ENCODE results near the gene GALNS. TPM values are rescaled to one million over a fixed set of nuclear protein-coding genes. Genes with fewer than 3 reads are reported as not detected.

Gene GALNS
- polyA plus RNA-seq, 5 donors, result 19.8 to 33.1 (median 26.7) TPM

- no peak for DNase-seq
Observed at GRCh38 chr16:88861359-88861758, 4.6 kb upstream of the GALNS start.

DNA sequence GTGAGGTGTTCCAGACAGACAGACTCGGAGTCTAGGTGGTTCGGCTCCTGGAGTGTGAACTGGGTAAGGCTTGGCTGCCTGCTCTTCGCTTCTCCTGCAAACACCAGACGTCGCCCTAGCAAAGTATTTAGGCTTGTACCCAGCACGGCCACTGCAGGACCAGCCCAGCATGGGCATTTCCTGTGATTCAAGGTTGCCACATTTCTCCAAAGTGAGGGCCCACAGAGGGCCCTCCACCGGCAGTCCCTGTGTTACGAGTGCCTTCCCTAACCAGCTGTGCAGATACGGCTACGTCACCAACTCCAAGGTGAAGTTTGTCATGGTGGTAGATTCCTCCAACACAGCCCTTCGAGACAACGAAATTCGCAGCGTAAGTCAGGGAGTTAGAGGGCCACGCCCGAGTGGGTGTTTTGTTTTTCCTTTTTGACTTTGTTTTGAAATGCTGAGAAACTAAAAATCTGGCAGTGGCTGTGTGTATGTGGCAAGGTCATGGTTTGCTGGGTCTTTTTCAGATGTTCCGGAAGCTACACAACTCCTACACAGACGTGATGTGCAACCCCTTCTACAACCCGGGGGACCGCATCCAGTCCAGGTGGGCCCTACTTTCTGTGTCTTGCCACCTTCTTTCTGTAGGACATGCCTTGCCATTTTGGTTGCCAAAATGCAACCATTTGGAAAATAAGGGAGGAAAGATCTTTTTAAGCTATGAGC, 2.8 kb upstream of the GALNS start:
- DNase-seq, result no peak

DNA sequence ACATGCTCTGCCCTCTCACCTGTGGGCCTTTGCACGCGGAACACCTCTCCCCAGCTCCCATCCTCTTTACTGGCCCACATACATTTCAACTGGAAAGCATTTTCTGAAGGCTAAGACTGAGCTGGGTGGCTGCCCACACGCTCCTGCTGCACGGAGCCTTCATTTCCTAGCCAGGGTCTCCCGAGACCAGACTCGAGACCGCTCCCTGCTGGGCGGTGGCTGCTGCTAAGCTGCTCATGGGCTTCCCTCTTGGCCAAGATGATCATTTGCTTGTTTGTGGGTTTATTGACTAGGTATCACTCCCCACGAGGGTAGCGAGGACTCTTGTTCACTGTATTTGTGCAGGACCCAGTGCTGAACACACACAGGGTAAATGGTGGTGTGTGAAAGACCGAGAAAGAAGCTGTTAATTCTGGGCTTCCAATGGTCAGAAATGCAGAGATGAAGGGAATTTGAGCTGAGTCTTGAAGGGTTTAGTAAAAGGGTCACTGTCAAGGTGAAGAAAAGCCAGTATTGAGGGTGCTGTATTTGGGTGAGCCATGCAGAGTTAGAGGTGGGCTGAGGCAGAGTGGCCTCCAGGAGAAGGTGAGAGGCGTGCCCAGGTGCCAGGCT, 1.1 kb upstream of the GALNS start:
- peak; percentile 55 to 65 for DNase-seq

DNA sequence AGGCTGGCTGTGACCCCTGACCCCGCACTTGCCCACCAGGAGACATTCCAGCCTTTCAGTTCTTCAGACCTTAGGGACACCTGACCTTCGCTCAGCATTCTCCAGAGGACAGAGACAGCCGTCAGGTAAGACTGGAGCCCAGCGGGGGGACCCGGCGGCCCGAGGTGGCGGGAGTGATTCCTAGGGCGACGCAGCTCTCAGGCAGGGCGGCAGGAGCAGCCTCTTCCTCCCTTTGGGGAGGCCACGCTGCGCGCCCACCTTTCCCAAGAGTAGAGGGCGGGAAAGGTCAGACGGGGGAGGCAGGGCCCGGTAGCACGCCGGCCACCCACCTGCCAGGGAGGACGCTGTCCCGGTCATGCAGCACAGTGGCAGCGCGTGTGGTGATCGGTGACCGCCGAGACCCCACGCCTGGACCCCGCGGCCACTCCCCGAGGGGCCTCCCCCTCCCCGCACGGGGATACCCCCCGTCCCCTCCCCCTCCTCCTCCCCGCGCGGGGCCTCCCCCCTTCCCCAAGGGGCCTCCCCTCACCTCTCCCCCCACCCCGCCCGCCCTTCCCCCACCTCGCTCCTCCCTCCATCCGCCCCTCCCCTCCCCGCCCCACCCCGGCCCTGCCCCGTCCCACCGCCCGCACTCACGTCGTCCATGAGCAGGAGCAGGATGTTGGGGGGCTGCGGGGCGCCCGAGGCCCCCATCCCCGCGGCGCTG, 472 bp downstream of the GALNS start:
- DNase-seq, result no peak

DNA sequence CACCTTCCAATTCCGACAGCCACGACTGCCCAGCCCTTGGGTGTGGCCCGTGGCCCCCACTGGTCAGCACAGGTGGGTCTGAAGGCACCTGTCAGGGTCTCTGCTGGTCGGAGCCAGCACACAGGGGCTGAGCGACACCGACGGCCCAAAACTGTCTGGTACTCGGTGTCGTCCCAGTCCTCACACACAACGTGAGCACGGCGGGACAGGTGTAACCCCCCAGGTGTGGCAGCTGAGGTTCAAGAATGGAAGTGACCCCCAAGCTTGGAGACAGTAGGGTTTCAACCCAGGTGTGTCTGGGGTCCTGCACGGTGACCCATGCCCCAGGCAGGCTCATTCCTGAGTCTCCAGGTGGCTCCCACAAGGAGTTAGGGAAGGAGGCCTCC, 1.0 kb downstream of the GALNS start:
- DNase-seq, result no peak

DNA sequence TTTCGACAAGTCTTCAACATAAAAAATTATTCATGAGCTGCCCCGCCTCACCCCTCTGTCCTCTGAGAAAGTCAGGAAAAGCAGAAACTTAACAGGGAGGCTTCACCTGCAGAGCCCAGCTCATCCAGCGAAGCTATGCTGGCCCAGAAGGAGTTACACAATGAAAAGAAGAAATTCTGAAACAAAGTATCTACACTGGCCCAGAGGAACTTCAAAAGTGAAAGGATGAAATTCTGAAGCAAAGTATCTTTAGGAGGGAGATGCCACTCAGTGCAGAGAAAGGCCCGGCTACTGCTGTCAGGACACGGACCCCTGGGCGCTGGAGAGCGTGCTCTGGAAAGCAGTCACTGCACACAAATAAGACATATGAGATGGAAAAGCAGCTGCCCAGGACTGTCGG, 1.6 kb downstream of the GALNS start:
- DNase-seq, result no peak

DNA sequence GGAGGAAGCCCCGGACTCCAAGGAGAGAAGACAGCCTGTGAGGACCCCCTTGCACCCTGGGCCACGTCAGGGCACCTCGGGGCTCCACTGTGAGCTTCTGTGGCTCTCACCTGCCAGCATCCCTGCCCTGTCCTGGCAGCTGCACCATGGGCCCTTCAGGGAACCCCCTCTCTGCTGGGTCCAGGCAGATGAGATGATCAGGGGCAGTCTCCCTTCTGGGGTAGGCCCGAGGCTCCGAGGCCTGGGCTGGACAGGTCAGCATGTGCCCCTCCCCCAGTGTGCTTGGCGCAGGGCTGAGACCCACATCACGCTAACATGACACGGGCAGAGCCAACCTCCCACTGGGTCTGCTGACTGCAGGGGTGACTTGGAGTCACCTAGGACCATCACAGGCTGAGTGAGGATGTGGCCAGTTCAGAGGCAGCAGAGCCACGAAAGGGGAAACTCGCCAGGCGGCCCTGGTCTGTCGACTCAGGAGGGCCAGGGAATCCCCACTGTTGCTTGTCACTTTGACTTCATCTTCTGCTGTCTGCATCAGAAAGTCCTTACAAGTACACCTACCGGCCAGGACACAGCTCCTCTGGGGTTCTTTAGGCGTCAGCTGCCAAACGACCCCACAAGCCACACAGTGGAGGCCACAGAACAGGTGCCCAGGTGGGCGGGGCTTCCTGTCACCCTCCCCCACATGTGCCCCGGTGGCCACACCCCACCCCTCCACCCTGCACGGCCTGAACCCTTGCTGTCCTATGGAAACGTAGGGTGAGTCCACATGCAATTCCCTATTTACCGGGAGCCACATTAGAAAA, 2.2 kb downstream of the GALNS start:
- no peak for DNase-seq

DNA sequence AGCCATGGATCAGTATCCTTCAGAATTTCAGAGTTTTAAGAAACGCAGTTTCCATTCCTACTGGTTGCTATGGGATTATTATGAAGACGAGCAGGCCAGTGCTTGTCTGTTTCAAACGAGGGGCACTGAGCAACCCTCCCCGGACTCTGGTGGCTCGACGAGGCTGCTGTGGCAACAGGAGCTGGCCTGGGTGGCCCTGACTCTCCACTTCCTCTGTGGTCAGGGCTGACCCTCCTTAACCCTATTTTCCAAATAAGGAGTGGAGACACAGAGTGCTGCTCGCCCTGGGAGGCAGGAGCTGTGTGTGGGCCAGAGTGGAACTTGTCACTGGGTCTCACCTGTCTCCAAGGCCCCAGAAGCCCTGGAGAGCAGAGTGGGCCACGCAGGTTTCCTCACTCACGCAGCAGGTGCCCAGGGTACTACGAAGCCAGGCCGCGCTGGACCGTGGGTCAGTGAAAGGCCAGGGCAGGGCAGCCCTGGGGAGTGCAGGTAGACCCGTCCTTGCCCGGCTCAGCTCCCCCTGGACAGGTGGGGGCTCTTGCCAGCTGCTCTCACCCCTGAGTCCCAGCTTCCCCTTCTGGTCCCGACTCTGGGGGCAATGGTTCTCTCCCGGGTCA, 3.3 kb downstream of the GALNS start:
- DNase-seq, result no peak

DNA sequence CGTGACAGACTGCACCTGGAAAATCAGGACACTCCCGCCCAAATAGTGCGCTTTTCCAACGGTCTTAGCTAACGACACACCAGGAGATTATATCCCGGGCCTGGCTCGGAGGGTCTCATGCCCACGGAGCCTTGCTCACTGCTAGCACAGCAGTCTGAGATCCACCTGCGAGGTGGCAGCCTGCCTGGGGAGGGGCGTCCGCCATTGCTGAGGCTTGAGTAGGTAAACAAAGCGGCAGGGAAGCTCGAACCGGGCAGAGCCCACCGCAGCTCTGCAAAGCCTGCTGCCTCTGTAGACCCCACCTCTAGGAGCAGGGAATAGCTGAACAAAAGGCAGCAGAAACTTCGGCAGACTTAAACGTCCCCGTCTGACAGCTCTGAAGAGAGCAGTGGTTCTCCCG, 5.1 kb downstream of the GALNS start:
- DNase-seq, result no peak

DNA sequence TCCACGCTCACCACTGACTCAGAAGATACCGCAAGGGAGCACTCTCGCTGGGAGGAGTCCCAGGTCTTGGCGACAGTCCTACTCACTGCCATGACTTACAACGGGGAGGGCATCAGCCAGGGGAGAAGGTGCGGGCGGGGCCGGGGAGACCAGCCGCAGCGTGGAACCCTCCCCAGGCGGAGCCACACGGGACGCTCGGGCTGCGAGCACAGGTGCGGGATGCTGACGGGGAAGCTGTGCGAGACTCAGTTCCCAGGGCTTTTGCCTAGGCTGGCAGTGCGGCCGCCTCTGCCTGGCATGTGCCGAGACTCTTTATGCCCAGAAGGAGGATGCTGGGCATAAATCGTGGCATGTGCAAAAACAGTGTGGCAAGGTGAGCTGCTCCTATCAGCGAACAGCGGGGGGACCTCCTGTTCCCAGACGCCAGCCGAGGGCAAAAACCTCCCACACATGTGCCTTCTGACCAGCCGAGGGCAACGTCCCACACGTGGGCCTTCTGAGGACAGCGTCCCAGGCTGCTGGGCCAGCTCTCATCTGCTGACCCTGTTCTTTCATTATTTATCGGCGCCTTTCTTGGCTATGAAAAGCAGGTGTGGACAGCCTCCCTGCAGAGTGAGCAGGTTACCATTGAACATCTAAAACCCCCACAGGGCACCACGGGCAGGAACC, 6.1 kb downstream of the GALNS start:
- DNase-seq, result no peak

- DNase-seq, result no peak
Observed at GRCh38 chr16:88848557-88848956, 8.2 kb downstream of the GALNS start.

- no peak for DNase-seq
Observed at GRCh38 chr16:88847654-88848053, 9.1 kb downstream of the GALNS start.

DNA sequence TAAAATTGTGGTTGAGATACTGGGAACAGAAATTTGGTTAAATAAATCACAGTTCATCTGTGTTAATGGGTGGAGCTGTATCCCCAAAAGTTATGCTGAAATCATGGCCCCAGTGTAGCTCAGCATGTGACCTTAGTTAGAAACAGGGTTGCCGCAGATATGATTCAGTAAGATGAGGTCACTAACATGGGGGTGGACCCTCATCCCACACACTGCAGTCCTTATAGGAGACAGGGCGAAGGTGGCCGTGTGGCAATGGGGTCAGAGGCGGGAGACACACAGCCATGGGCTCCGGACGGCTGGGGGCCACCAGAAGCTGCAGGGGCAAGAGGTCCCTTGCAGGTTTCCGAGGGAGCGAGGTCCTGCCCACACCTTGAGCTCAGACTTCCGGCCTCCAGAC, 10.7 kb downstream of the GALNS start:
- DNase-seq, result no peak

DNA sequence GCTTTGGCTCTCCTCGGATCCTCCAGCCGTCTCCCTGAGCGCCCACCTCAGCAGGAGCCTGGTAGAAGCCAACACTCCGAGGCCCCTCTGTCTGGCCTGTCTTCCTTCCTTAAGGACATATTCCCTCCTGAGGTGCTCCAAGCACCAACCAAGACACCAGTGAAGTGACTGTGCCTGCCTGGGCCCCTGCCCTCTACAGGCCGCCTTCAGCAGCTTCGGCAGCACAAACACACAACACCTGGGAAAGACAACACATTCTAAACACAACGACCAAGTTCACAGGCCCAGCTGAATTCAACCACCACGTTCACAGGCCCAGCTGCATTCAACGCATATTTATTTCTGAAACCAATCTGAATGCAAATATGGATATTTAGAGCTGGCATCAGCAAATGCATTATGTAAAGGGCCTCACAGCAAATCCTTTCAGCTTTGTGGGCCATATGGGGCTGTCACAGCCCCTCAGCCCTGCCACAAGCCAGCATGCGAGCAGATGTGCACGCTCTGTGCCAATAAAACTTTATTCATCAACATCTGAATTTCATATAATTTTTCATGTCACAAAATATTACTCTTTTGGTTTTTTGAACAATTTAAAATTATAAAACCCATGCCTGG, 12.2 kb downstream of the GALNS start:
- DNase-seq, result no peak

GRCh38 chr16:88843256-88843655, 13.5 kb downstream of the GALNS start:
- no peak for DNase-seq

- no peak for DNase-seq
Observed at GRCh38 chr16:88842806-88843205, 13.9 kb downstream of the GALNS start.

GRCh38 chr16:88842308-88842756, 14.4 kb downstream of the GALNS start:
- DNase-seq, result no peak

GRCh38 chr16:88841521-88842307, 15.0 kb downstream of the GALNS start:
- DNase-seq, result no peak

DNA sequence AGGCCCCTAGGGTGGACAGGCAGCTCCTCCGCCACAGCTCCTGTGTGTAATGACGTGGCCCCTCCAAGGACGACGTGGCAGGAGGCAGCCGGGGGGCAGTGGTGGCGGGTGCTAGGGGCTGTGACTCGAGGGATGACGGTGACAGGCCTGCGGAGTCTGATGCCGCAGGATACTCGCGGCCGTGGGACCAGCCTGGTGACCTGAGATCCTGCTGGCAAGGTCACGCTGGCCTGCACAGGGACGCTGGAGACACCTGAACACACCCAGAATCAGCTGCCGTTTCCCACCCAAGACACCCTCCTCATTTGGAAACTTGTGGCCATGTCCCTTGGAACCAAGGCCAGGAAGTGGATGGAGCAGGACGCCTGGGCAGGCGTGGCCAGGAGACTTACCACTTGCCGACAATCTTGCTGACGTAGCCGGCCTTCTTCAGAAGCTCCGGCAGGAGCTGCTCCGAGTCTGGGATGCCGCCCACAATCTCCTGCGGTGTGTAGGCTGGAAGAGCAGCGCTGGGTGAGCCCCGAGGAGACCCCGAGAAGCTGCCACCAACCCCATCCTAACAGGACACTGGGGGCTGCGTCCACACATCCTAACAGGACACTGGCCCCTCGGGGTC, 16.0 kb downstream of the GALNS start:
- DNase-seq, result no peak
